Uterus (tissue), 2 donors: ENCODE measurements around the gene IL1A.

ENCODE experiments used
- CTCF ChIP-seq, 4 experiments: fragments of 200-600 bp in 2 of 4; fragments of 450-650 bp in 2 of 4; sonication (generic) in 2 of 4; IDR thresholded peaks; one replicate each; pipeline ENCODE4 v1.5.1; 2016 to 2019; ENCODE audit warnings: antibody characterized with exemption in 4 of 4, mild to moderate bottlenecking in 2 of 4, moderate library complexity in 1 of 4
- POLR2A ChIP-seq, 2 donors: fragments of 450-650 bp; IDR thresholded peaks; one replicate each; pipeline ENCODE4 v1.6.1; 2016; ENCODE audit warnings: antibody characterized with exemption in 2 of 2, mild to moderate bottlenecking in 1 of 2, moderate library complexity in 1 of 2

- TF ChIP-seq POLR2A (IDR thresholded peaks at IDR 0.05) (no peak), CTCF (IDR thresholded peaks at IDR 0.05) (no peak)
Measured at GRCh38 chr2:112820343-112820742, 36.0 kb upstream of the IL1A start.
